HG03354 (cell line): ENCODE results near the gene DSC3.
"Not testable (repeated sequence)": the region's sequence is repeated elsewhere in the genome, so short reads cannot be mapped to it uniquely, and the experiment has no call there.

Experiments used
- ATAC-seq: cut with Tn5 transposase; IDR thresholded peaks from one replicate; pipeline ENCODE4 v1.9.1; 2021; ENCODE audit warnings: mild to moderate bottlenecking; ENCODE audit not compliant: unreplicated experiment, poor library complexity, severe bottlenecking

Gene DSC3

DNA sequence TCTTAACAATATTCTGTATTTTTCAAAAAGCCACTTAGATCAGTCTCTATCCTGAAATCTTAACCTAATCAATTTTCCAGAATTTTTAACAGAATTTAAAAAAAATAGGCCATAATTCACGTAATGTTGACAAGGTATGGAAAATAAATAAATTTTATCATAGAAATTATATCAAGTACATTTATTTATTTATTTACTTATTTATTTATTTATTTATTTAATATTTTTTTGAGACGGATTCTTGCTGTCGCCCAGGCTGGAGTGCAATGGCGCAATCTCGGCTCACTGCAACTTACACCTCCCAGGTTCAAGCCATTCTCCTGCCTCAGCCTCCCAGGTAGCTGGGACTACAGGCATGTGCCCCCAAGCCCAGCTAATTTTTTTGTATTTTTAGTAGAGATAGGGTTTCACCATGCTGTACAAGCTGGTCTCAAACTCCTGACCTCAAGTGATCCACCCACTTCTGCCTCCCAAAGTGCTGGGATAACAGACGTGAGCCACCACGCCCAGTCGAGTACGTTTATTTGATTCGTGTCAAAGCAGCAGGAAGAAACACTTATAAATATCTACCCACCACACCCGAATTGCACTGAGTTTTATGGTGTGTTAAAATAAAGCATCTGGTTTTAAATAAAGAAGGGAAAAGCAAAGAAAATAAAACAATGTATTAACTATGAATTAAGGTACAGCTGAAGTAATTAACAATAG is 60.1 kb downstream of the DSC3 start:
- ATAC-seq: no peak

DNA sequence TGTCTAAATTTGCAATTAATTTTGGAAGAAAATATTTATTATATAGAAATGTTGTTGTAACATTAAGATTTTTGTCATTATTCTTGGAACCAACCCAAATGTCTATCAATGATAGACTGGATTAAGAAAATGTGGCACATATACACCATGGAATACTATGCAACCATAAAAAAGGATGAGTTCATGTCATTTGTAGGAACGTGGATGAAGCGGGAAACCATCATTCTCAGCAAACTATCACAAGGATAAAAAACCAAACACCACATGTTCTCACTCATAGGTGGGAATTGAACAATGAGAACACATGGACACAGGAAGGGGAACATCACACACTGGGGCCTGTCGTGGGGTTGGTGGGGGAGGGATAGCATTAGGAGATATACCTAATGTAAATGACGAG is 64.5 kb downstream of the DSC3 start:
- ATAC-seq: not testable (repeated sequence)

DNA sequence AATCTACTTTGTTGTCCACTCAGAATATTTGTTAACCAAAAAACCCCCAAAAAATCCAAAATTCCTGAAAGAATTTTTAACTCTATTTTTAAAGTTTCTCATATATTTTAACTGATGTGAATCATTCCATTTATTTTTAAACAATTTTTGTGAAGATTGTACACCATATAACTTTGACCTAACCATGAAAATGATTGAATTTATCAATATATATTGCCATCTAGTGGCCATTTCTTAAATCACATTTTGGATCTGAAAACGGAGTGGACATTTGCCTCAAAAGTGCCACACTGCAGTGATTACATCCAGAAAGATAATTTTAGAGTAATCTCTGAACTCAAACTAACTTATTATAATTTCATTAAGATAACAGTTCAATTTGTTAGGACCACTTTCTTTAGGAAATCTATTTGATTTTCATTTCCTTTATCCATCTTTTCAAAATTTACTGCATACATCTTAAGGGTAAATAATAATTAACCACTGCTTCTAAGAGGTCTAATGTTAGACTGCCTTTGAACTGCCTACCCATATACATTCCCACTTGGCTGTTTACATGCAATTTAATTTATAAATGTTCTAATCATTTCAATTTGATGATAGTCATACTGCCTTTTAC is 71.1 kb downstream of the DSC3 start:
- peak; percentile 84 for ATAC-seq

DNA sequence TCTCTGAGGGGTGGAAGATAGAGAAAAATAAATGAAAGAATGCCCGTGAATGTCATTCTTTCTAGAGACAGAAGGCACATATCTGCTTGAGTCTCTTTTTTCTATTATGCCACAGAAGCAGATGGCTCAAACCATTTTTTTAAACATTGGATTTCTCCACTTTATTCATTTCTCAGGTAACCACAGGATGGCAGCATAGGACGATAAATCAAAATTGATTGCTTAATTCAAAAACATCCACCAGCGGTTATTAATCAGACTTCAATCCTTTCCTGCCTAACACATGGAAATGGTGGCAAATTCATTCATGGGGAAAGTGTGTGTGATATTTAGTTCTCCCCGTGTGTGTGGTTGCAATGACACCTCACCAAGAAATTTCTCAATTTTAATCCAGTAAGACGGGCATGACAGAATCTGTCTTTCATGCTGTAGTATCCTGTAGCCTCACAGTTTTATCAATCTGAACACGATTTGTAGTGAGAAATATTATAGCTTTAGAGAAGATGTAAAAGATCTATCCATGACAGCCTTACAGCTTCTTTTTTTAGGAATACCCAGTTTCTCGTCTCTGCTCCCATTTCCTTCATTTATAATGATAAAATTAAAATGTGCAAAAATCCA is 72.2 kb downstream of the DSC3 start:
- ATAC-seq: no peak

DNA sequence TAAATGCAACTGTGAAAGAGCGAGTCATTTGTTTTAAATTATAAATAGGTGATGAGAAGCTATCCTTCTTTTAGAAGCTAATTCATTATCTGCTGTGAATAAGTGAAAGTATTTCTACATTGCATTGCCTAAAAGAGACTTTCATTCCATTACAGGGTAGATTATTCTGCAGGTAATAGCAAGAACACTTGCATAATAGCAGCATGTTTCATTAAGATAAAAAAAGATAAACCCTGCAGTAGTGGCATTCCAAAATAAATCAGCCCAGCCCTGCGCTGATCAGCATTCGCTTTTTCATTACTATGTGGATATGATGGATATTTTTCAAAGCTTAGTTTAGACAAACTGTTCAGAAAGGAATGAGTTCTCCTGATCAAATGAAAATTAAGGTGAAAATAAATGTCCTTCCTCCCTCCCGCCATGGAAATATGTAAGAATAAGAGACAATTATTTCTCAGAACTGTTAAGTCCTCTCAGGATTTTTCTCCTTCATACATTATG is 72.8 kb downstream of the DSC3 start:
- no peak for ATAC-seq

DNA sequence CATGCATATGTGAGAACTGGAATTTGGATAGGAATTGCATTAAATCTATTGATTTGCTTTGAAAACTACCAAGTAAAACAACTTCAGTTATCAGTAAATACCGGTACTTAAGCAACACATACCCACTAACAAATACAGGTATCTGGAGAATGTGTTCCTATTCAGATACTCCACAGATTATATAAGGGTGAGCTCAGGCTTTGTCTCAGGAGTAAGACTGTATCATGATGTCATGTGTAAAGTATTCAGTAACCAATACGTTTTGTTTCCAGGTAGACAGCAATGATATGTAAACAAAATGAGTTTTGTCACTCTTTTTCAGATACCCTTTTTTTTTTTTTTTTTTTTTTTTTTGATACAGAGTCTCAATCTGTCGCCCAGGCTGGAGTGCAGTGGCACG is 74.8 kb downstream of the DSC3 start:
- ATAC-seq: no peak

DNA sequence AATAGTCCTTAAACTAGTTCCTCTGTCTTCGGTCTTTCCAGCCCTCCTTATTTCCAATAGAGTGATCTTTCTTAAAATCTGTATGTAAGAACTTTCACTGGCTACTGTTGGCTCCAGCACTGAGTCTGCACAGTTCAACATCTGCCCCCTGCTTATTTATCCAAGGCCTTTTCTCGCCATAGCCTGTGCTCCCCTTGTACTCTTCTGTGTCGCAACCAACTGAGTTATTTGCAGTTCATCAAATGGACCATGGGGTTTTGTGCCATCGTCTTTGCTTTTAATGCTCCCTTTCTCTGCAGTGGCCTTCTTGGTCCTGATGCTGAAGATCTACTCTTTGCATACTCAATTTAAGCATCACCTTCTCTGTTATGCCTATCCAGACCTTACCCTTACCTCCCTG is 77.3 kb downstream of the DSC3 start:
- ATAC-seq: no peak

DNA sequence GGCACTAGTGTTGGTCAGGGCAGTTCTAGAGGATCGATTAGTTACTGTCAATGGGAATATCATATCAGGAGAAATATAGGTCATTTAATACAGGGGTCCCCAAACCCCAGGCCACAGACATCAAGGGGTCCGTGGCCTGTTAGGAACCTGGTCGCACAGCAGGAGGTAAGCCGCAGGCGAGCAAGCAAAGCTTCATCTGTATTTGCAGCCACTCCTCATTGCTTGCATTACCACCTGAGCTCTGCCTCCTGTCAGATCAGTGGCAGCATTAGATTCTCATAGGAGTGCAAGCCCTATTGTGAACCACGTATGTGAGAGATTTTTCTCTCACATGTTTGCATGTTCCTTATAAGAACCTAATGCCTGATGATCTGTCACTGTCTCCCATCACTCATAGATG is 81.9 kb downstream of the DSC3 start:
- no peak for ATAC-seq

DNA sequence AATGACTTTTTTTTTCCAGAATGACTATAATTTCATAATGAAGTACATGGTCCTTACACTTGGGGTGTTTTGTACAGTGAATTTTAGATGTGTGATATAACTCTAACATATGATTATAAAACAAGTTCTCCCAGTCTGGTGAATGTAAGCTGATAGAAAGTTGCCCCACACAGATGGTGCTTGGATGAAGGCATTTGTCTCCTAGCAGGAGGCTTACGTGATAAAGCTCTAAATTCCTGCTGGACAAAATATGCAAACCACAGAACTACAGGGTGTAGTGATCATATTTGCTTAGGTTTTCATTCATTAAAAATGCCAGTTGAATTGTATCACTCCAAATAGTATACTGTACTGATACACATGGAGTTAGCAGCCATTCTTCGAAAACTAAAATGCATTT is 85.5 kb downstream of the DSC3 start:
- no peak for ATAC-seq

DNA sequence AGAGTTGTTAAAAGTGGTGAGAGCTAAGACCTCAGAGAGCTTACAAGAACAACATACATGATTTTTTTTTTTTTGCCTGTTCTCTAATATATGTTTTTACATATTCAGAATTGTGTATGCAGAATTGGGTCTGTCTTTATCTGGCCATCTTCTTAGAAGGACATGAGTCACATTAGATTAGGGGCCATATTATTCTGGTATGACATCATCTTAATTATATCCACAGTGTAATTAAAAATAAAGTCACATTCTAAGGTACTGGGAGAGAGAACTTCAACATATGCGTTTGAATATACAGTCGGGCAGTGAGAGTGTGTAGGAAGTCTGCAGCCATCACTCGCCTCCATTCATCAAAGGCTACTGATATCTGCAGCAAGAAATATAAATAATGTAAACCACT is 88.3 kb downstream of the DSC3 start:
- no peak for ATAC-seq

DNA sequence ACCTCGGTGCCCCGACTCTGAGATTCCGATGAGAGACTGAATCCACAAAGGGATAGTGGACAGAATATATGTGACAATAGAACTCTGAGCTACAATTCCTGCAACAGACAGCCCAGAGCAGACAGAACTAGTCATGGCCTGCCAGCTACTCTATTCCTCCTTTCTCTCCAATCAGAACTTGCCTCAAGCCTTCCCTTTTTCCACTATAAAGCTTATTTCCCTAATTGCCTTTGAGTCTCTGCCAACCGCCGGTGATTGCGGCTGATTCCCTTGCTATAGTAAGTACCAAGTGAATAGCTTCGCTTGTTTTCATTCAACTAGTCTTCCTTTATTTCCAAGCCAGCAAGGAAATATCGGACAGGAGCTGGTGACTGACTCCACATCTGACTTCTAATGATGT is 96.8 kb downstream of the DSC3 start:
- no peak for ATAC-seq

DNA sequence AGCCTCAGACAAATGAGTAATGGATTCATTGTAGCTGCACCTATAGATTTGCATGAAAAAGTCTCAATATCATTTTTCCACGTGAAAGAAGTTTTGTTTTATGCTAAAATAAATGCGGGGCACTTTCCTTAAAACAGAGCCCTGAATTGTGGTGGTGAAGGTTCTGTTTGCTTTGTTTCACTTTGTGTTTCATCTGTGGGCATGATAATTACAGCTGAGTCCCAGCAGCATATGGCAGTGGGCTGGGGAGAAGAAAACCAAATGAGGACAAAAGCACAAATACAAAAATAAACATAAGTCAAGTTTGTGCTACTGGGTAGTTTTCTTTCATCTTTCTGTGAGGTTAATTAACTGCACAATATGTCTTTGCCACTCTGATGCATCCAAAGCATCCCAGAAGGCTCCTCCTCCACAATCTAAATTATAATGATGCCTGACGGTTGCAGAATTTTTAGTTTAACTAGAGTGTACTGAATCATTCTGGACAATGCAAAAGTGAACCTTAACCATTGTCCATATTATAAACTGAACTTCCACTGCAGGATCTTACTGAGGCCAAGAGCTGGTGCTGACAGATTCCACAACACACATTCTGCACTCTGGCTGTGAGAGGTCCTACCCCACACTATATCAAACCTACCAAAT is 97.6 kb downstream of the DSC3 start:
- ATAC-seq: no peak

DNA sequence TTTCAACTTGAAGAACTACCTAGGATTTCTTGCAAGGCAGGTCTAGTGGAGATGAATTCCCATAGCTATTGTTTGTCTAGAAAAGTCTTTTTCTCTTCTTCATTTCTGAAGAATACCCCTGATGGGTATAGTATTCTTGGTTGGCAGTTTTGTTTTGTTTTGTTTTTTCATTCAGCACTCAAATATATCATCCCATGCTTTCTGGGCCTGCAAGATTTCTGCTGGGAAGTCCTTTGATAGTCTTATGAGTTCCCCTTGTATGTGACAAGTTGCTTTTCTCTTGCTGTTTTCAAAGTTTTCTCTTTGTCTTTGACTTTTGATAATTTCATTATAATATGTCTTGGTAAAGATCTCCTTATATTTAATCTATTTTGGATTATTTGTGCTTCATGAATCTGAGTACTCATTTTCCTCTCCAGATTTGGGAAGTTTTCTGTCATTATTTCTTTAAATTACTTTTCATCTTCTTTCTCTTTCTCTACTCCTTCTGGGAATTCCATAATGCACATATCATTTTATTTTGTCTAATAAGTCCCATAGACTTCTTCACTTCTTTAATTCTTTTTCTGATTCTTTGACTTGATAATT is 101.5 kb downstream of the DSC3 start:
- ATAC-seq: no peak
